OCI-LY7 (cell line): ENCODE measurements around the gene TMEM167B. TPM values are rescaled to one million over a fixed set of nuclear protein-coding genes. Genes with fewer than 3 reads are reported as not detected.

Experiments
- BruUV-seq: library from RNA; stranded (reverse); fragments of 400-500 nt; replicated peaks from 2 replicates; lab custom pipeline; 2021; lab: Mats Ljungman, UMichigan
- CTCF ChIA-PET: fragments of 300-600 bp; sonication (Branson Sonifier 250); formaldehyde crosslinking; loops from one replicate; lab custom pipeline; 2022; ENCODE audit warnings: antibody characterized with exemption; ENCODE audit not compliant: unreplicated experiment; lab: Charles Lee
- POLR2A ChIA-PET: fragments of 300-600 bp; sonication (Branson Sonifier 250); formaldehyde crosslinking; loops from one replicate; lab custom pipeline; 2022; ENCODE audit warnings: antibody characterized with exemption; lab: Charles Lee
- DNase-seq: peaks from one replicate; pipeline ENCODE4 v3.0.0-alpha.2; 2015; ENCODE audit warnings: low spot score
- H2AFZ ChIP-seq: fragments of 200-600 bp; sonication (generic), shearing (Covaris generic); 2 replicates; pipeline ENCODE4 v1.6.1; 2014; ENCODE audit warnings: mild to moderate bottlenecking, antibody characterized with exemption, low read length, moderate library complexity
- H3K27ac ChIP-seq: fragments of 200-600 bp; sonication (generic); 2 replicates; pipeline ENCODE4 v1.5.1; 2014; ENCODE audit warnings: mixed run types, low read depth, mild to moderate bottlenecking, moderate library complexity, low read length, inconsistent platforms; ENCODE audit not compliant: poor library complexity, severe bottlenecking
- H3K36me3 ChIP-seq: fragments of 200-600 bp; sonication (generic); 2 replicates; pipeline ENCODE4 v1.6.1; 2014; ENCODE audit warnings: mild to moderate bottlenecking, antibody characterized with exemption, low read length, moderate library complexity, mixed read lengths; ENCODE audit not compliant: insufficient read depth
- H3K4me1 ChIP-seq: fragments of 200-600 bp; sonication (generic); 2 replicates; pipeline ENCODE4 v1.5.1; 2014; ENCODE audit warnings: mild to moderate bottlenecking, low read length; ENCODE audit not compliant: insufficient read depth, poor library complexity, severe bottlenecking
- H3K4me2 ChIP-seq: fragments of 200-600 bp; sonication (generic); 2 replicates; pipeline ENCODE4 v1.6.1; 2014; ENCODE audit warnings: mild to moderate bottlenecking, low read length
- H3K4me3 ChIP-seq: fragments of 200-600 bp; sonication (generic); 2 replicates; pipeline ENCODE4 v1.5.1; 2014; ENCODE audit warnings: mild to moderate bottlenecking, low read depth, low read length; ENCODE audit not compliant: poor library complexity, severe bottlenecking
- H3K79me2 ChIP-seq: fragments of 200-600 bp; sonication (generic); 2 replicates; pipeline ENCODE4 v1.6.1; 2016; ENCODE audit warnings: low read depth, mild to moderate bottlenecking, low read length, moderate library complexity, mixed read lengths; ENCODE audit not compliant: insufficient read depth
- H3K9me2 ChIP-seq: fragments of 200-600 bp; sonication (generic); 2 replicates; pipeline ENCODE4 v1.6.1; 2016; ENCODE audit warnings: mild to moderate bottlenecking, low read length, mixed read lengths; ENCODE audit not compliant: insufficient read depth
- H3K9me3 ChIP-seq: fragments of 200-600 bp; sonication (generic); 2 replicates; pipeline ENCODE4 v1.6.1; 2014; ENCODE audit warnings: mild to moderate bottlenecking, mixed run types, low read length, mixed read lengths
- H4K20me1 ChIP-seq: fragments of 200-600 bp; sonication (generic); 2 replicates; pipeline ENCODE4 v1.6.1; 2014; ENCODE audit warnings: mild to moderate bottlenecking, antibody characterized with exemption, low read length, moderate library complexity, mixed read lengths; ENCODE audit not compliant: insufficient read depth
- CTCF ChIP-seq: fragments of 200-600 bp; sonication (generic); conservative IDR thresholded peaks from 2 replicates; pipeline ENCODE4 v1.5.1; 2014; ENCODE audit warnings: mild to moderate bottlenecking, antibody characterized with exemption, low read length, moderate library complexity, mixed read lengths
- EZH2phosphoT487 ChIP-seq: fragments of 200-600 bp; sonication (generic); IDR thresholded peaks from 2 replicates; pipeline ENCODE4 v1.6.1; 2018; ENCODE audit warnings: low read depth, borderline replicate concordance, mild to moderate bottlenecking, mixed run types, antibody characterized with exemption, low read length, moderate library complexity, mixed read lengths
- intact Hi-C: fragments of 100-400 bp; cut with micrococcal nuclease; formaldehyde crosslinking; loops from one replicate; pipeline ENCODE4 v1.10.0; 2022; ENCODE audit not compliant: unreplicated experiment
- total RNA-seq, 2 experiments: library from RNA; depleted of rRNA in 1 of 2; stranded (reverse); fragments of >200 nt in 1 of 2; shearing (Covaris generic) in 1 of 2; gene quantifications; 2 replicates each; pipeline ENCODE4 v1.2.3, GENCODE V29; 2014 to 2022

TMEM167B gene
- total RNA-seq, 2 experiments from 2014 or later: 12.3 to 21.2 TPM

- no peak within 1 kb of the TSS; the same call in 1 of the 2 replicates for H2AFZ ChIP-seq
- H3K4me2 ChIP-seq: peak within 1 kb of the TSS; percentile 54; the same call in 1 of the 2 replicates
- no peak within 1 kb of the TSS for H3K4me3 ChIP-seq
- intact Hi-C loops: no loop called here
- no peaks in the 10 kb centered on the region for H4K20me1 ChIP-seq
- no TSS peak for BruUV-seq
- H3K79me2 ChIP-seq: no peaks in the 10 kb centered on the region
- no peaks in the 10 kb centered on the region for H3K36me3 ChIP-seq
- peaks cover 13% of the 10 kb centered on the region for H3K4me1 ChIP-seq
- TF ChIP-seq CTCF: no peak
- no peak for TF ChIP-seq EZH2phosphoT487
- ChIA-PET CTCF (no interaction called here), POLR2A (no interaction called here)
- H3K27ac ChIP-seq: no peak within 1 kb of the TSS
- DNase-seq: no peak
- H3K9me2 ChIP-seq: no peaks in the 10 kb centered on the region
- H3K9me3 ChIP-seq: no peaks in the 10 kb centered on the region
Measured at GRCh38 chr1:109113590-109114341, 23.2 kb downstream of the TMEM167B start, which contains the start of gene ELAPOR1. Gene ELAPOR1, plus strand, starts transcription at chr1:109114115. Its CDS starts 69 bp downstream, at chr1:109114184.

- DNase-seq: no peak
- no peak overlapping the region for H2AFZ ChIP-seq
- no peak overlapping the region for H3K4me3 ChIP-seq
- peak overlapping the region; percentile 43; the same call in 1 of the 2 replicates for H3K4me2 ChIP-seq
- no peaks in the 10 kb centered on the region for H3K9me3 ChIP-seq
- H4K20me1 ChIP-seq: no peaks in the 10 kb centered on the region
- CTCF ChIA-PET: no interaction called here
- H3K27ac ChIP-seq: no peak overlapping the region
- TF ChIP-seq EZH2phosphoT487: no peak
- TF ChIP-seq CTCF: no peak
- BruUV-seq: no TSS peak
- H3K36me3 ChIP-seq: no peaks in the 10 kb centered on the region
- H3K9me2 ChIP-seq: no peaks in the 10 kb centered on the region
- POLR2A ChIA-PET: no interaction called here
- no peaks in the 10 kb centered on the region for H3K79me2 ChIP-seq
- intact Hi-C loops: no loop called here
- H3K4me1 ChIP-seq: peaks cover 13% of the 10 kb centered on the region
Measured at GRCh38 chr1:109114342-109114674, 23.7 kb downstream of the TMEM167B start.

GRCh38 chr1:109115685-109116084, 25.1 kb downstream of the TMEM167B start:
- no peak for DNase-seq
- CTCF ChIA-PET: no interaction called here
- intact Hi-C loops: no loop called here
- Histone ChIP-seq H3K4me3 (no peak overlapping the region), H2AFZ (no peak overlapping the region), H4K20me1 (no peaks in the 10 kb centered on the region), H3K9me2 (no peaks in the 10 kb centered on the region), H3K4me2 (no peak overlapping the region), H3K27ac (no peak overlapping the region), H3K36me3 (no peaks in the 10 kb centered on the region), H3K4me1 (peaks cover 13% of the 10 kb centered on the region), H3K9me3 (no peaks in the 10 kb centered on the region), H3K79me2 (no peaks in the 10 kb centered on the region)
- POLR2A ChIA-PET: interaction anchor here (1.0 kb wide), 1 partner anchor 12 kb away, joined by 3 read pairs; no protein-coding TSS in a partner anchor
- no peak for TF ChIP-seq CTCF
- BruUV-seq: no TSS peak
